SK-N-SH (cell line): ENCODE data around the gene LCORL. TPM values are rescaled to one million over a fixed set of nuclear protein-coding genes. Genes with fewer than 3 reads are reported as not detected.

Experiments
- CTCF ChIA-PET: fragments of 300-600, 350-600 bp; formaldehyde crosslinking; extraction: SDS; loops from one replicate; lab custom pipeline; 2021; lab: Yijun Ruan, JAX
- POLR2A ChIA-PET: fragments of 350-600 bp; sonication (Branson Sonifier 250); formaldehyde crosslinking; extraction: SDS; loops from one replicate; lab custom pipeline; 2020; ENCODE audit warnings: antibody characterized with exemption, inconsistent platforms; lab: Yijun Ruan, JAX
- DNase-seq: peaks from one replicate; pipeline ENCODE4 v3.0.0; 2012
- H2AFZ ChIP-seq: fragments of 200-600 bp; sonication (generic); 2 replicates; pipeline ENCODE4 v1.8.1; 2016; ENCODE audit warnings: antibody characterized with exemption, mild to moderate bottlenecking, low read depth
- H3F3A ChIP-seq: fragments of 200-600 bp; sonication (generic); replicated peaks from 2 replicates; pipeline ENCODE3; 2016; ENCODE audit warnings: antibody characterized with exemption, mild to moderate bottlenecking; ENCODE audit not compliant: insufficient read depth
- H3K27ac ChIP-seq, 2 experiments: fragments of 200-500 bp in 1 of 2; fragments of 200-600 bp in 1 of 2; sonication (Bioruptor generic) in 1 of 2; sonication (generic), shearing (Covaris generic) in 1 of 2; 2 replicates each; pipeline versions ENCODE4 v1.5.1 to v1.6.1; 2014 to 2016; ENCODE audit warnings: low read depth in 2 of 2, inconsistent platforms in 1 of 2, low read length in 1 of 2, mild to moderate bottlenecking in 1 of 2, mixed read lengths in 1 of 2
- H3K27me3 ChIP-seq: fragments of 200-600 bp; sonication (generic), shearing (Covaris generic); 2 replicates; pipeline ENCODE4 v1.6.1; 2016; ENCODE audit warnings: mixed run types; ENCODE audit not compliant: insufficient read depth
- H3K36me3 ChIP-seq, 2 experiments: fragments of 200-500 bp in 1 of 2; fragments of 200-600 bp in 1 of 2; sonication (Bioruptor generic) in 1 of 2; sonication (generic) in 1 of 2; replicated peaks in 1 of 2; 2 replicates each; pipeline versions ENCODE3 to v1.5.1; 2014 to 2016; ENCODE audit warnings: low read length in 1 of 2, mild to moderate bottlenecking in 1 of 2; ENCODE audit not compliant: insufficient read depth in 2 of 2, control insufficient read depth in 1 of 2
- H3K4me1 ChIP-seq, 2 experiments: fragments of 200-500 bp in 1 of 2; fragments of 200-600 bp in 1 of 2; sonication (Bioruptor generic) in 1 of 2; sonication (generic), shearing (Covaris generic) in 1 of 2; 2 replicates each; pipeline versions ENCODE4 v1.5.1 to v1.6.1; 2014 to 2016; ENCODE audit warnings: low read depth in 1 of 2, low read length in 1 of 2, mixed run types in 1 of 2; ENCODE audit not compliant: insufficient read depth in 2 of 2, control insufficient read depth in 1 of 2
- H3K4me2 ChIP-seq: fragments of 200-600 bp; sonication (generic), shearing (Covaris generic); 2 replicates; pipeline ENCODE4 v1.6.1; 2017; ENCODE audit warnings: mixed run types
- H3K4me3 ChIP-seq, 2 experiments: fragments of 200-500 bp in 1 of 2; fragments of 200-600 bp in 1 of 2; sonication (Bioruptor generic) in 1 of 2; sonication (generic), shearing (Covaris generic) in 1 of 2; 2 replicates each; pipeline versions ENCODE4 v1.5.1 to v1.8.1; 2014 to 2016; ENCODE audit warnings: low read depth in 2 of 2, inconsistent platforms in 1 of 2, low read length in 1 of 2, mild to moderate bottlenecking in 1 of 2, mixed read lengths in 1 of 2, moderate library complexity in 1 of 2
- H3K79me2 ChIP-seq: fragments of 200-600 bp; sonication (generic); 2 replicates; pipeline ENCODE4 v1.8.1; 2017; ENCODE audit warnings: mild to moderate bottlenecking; ENCODE audit not compliant: insufficient read depth
- H3K9ac ChIP-seq: fragments of 200-600 bp; sonication (generic); 2 replicates; pipeline ENCODE4 v1.6.1; 2017; ENCODE audit warnings: mixed run types
- H3K9me2 ChIP-seq: fragments of 200-600 bp; sonication (generic); 2 replicates; pipeline ENCODE4 v1.6.1; 2017; ENCODE audit warnings: mixed run types
- H3K9me3 ChIP-seq: fragments of 200-600 bp; sonication (generic); 2 replicates; pipeline ENCODE4 v1.6.1; 2017; ENCODE audit warnings: mixed run types, mild to moderate bottlenecking, moderate library complexity
- H4K20me1 ChIP-seq: fragments of 200-600 bp; sonication (generic); 2 replicates; pipeline ENCODE4 v1.6.1; 2017; ENCODE audit warnings: mild to moderate bottlenecking, mixed run types; ENCODE audit not compliant: insufficient read depth
- CHD2 ChIP-seq: fragments of 150-350 bp; IDR thresholded peaks from 2 replicates; pipeline ENCODE4 v1.6.1; 2018; ENCODE audit warnings: low read length; ENCODE audit not compliant: partially characterized antibody
- EP300 ChIP-seq, 2 experiments: IDR thresholded peaks; 2 replicates each; pipeline versions ENCODE4 v1.4.0 to v1.6.1; 2012; ENCODE audit warnings: borderline replicate concordance in 1 of 2, low read depth in 1 of 2, low read length in 1 of 2
- FOSL2 ChIP-seq: IDR thresholded peaks from 2 replicates; pipeline ENCODE4 v1.4.0; 2012; ENCODE audit warnings: low read depth, mild to moderate bottlenecking, moderate library complexity, borderline replicate concordance
- FOXJ3 ChIP-seq: sonication (generic); formaldehyde crosslinking; IDR thresholded peaks from 2 replicates; pipeline ENCODE4 v1.5.1; 2020; ENCODE audit warnings: mild to moderate bottlenecking, missing genetic modification reagents
- FOXM1 ChIP-seq: IDR thresholded peaks from 2 replicates; pipeline ENCODE4 v1.4.0; 2012; ENCODE audit warnings: low read depth, mild to moderate bottlenecking
- JUND ChIP-seq: IDR thresholded peaks from 2 replicates; pipeline ENCODE4 v1.4.0; 2012
- NRF1 ChIP-seq: IDR thresholded peaks from 2 replicates; pipeline ENCODE4 v1.6.1; 2012; ENCODE audit warnings: low read depth, mild to moderate bottlenecking, low read length
- POLR2AphosphoS5 ChIP-seq: IDR thresholded peaks from 2 replicates; pipeline ENCODE4 v1.6.1; 2012; ENCODE audit warnings: low read depth, low read length
- RCOR1 ChIP-seq: fragments of 150-350 bp; IDR thresholded peaks from 2 replicates; pipeline ENCODE4 v1.6.1; 2017; ENCODE audit warnings: antibody characterized with exemption, low read length
- RFX5 ChIP-seq: IDR thresholded peaks from 2 replicates; pipeline ENCODE4 v1.6.1; 2012; ENCODE audit warnings: mild to moderate bottlenecking, improper control_type of control experiment, low read length
- SMC3 ChIP-seq: IDR thresholded peaks from 2 replicates; pipeline ENCODE4 v1.6.1; 2012; ENCODE audit warnings: low read depth, low read length, improper control_type of control experiment
- TAF1 ChIP-seq: IDR thresholded peaks from 2 replicates; pipeline ENCODE4 v1.6.1; 2012; ENCODE audit warnings: low read depth, mild to moderate bottlenecking, low read length, moderate library complexity, borderline replicate concordance
- TCF12 ChIP-seq: IDR thresholded peaks from 2 replicates; pipeline ENCODE4 v1.4.0; 2012
- TEAD4 ChIP-seq: IDR thresholded peaks from 2 replicates; pipeline ENCODE4 v1.4.0; 2012; ENCODE audit warnings: mild to moderate bottlenecking, borderline replicate concordance; ENCODE audit not compliant: insufficient read depth
- WGBS: methylation state at CpG from one replicate; pipeline ENCODE4 v1.1.6; 2017; ENCODE audit warnings: low lambda C conversion rate; 5-methylcytosine and 5-hydroxymethylcytosine counted together
- polyA plus RNA-seq, 3 experiments: library from polyadenylated mRNA; depleted of rRNA; stranded (reverse); fragments of >200 nt; gene quantifications; 2 replicates each; pipeline ENCODE4 v1.2.3, GENCODE V29; 2012
- TF ChIP-seq, protein P1 (sequence below): IDR thresholded peaks from 2 replicates; pipeline ENCODE4 v1.4.0; 2012; ENCODE audit warnings: low read depth, borderline replicate concordance
- TF ChIP-seq, protein P2 (sequence below): fragments of 150-350 bp; IDR thresholded peaks from 2 replicates; pipeline ENCODE4 v1.6.1; 2016; ENCODE audit warnings: mild to moderate bottlenecking, low read depth, low read length
- TF ChIP-seq, protein P3 (sequence below): IDR thresholded peaks from 2 replicates; pipeline ENCODE4 v1.4.0; 2012; ENCODE audit warnings: low read depth, borderline replicate concordance
- TF ChIP-seq, protein P4 (sequence below): IDR thresholded peaks from 2 replicates; pipeline ENCODE4; 2012
- TF ChIP-seq, protein P5 (sequence below): fragments of 150-350 bp; IDR thresholded peaks from 2 replicates; pipeline ENCODE4 v1.6.1; 2017; ENCODE audit warnings: antibody characterized with exemption, low read length, low read depth, borderline replicate concordance

Gene LCORL
- polyA plus RNA-seq, 1 of the 3 experiments (the other 2 are of a cell fraction) = 1.9 TPM

DNA sequence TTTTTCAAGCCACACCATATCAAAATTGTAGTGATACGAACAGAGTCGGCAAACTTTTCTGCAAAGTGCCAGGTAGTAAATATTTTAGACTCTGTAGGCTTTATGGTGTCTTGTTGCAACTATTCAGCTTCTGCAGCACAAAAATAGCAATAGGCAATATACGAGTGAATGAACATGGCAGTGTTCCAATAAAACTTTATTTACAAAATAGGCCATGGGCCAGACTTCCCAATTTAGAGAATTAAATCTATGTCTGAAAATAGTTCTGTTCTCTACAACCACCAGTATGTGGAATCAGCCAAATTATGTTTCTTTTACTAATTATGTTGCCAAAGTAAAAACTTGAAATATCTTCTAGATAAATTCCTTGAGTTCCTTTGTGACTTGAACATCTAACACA is 154.3 kb downstream of the LCORL start:
- no peak overlapping the region for H3K9ac ChIP-seq
- no peaks in the 10 kb centered on the region for H3K9me3 ChIP-seq
- 94% methylated on average over 3 of the region's 3 CpGs for WGBS
- ChIA-PET CTCF (no interaction called here), POLR2A (no interaction called here)
- H3K79me2 ChIP-seq = no peaks in the 10 kb centered on the region
- H3K27ac ChIP-seq = no peak overlapping the region
- H3K4me2 ChIP-seq = no peak overlapping the region
- H2AFZ ChIP-seq = no peak overlapping the region
- DNase-seq = no peak
- TF ChIP-seq RCOR1 = no peak
- no peak for TF ChIP-seq FOSL2
- TF ChIP-seq, protein P1, sequence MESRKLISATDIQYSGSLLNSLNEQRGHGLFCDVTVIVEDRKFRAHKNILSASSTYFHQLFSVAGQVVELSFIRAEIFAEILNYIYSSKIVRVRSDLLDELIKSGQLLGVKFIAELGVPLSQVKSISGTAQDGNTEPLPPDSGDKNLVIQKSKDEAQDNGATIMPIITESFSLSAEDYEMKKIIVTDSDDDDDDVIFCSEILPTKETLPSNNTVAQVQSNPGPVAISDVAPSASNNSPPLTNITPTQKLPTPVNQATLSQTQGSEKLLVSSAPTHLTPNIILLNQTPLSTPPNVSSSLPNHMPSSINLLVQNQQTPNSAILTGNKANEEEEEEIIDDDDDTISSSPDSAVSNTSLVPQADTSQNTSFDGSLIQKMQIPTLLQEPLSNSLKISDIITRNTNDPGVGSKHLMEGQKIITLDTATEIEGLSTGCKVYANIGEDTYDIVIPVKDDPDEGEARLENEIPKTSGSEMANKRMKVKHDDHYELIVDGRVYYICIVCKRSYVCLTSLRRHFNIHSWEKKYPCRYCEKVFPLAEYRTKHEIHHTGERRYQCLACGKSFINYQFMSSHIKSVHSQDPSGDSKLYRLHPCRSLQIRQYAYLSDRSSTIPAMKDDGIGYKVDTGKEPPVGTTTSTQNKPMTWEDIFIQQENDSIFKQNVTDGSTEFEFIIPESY = no peak
- TF ChIP-seq SMC3 = no peak
- TF ChIP-seq TCF12 = no peak
- no peak for TF ChIP-seq NRF1
- TF ChIP-seq, protein P2, sequence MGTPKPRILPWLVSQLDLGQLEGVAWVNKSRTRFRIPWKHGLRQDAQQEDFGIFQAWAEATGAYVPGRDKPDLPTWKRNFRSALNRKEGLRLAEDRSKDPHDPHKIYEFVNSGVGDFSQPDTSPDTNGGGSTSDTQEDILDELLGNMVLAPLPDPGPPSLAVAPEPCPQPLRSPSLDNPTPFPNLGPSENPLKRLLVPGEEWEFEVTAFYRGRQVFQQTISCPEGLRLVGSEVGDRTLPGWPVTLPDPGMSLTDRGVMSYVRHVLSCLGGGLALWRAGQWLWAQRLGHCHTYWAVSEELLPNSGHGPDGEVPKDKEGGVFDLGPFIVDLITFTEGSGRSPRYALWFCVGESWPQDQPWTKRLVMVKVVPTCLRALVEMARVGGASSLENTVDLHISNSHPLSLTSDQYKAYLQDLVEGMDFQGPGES = no peak
- TF ChIP-seq JUND = no peak
- TF ChIP-seq FOXJ3 (CRISPR knock-in tag) = no peak
- no peak for TF ChIP-seq FOXM1
- TF ChIP-seq, protein P3, sequence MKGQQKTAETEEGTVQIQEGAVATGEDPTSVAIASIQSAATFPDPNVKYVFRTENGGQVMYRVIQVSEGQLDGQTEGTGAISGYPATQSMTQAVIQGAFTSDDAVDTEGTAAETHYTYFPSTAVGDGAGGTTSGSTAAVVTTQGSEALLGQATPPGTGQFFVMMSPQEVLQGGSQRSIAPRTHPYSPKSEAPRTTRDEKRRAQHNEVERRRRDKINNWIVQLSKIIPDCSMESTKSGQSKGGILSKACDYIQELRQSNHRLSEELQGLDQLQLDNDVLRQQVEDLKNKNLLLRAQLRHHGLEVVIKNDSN = no peak
- TF ChIP-seq, protein P4, sequence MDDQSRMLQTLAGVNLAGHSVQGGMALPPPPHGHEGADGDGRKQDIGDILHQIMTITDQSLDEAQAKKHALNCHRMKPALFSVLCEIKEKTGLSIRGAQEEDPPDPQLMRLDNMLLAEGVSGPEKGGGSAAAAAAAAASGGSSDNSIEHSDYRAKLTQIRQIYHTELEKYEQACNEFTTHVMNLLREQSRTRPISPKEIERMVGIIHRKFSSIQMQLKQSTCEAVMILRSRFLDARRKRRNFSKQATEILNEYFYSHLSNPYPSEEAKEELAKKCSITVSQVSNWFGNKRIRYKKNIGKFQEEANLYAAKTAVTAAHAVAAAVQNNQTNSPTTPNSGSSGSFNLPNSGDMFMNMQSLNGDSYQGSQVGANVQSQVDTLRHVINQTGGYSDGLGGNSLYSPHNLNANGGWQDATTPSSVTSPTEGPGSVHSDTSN = no peak
- TF ChIP-seq RFX5 = no peak
- H3K4me3 ChIP-seq = no peak overlapping the region
- H3K4me1 ChIP-seq = no peaks in the 10 kb centered on the region
- H3F3A ChIP-seq = no peaks in the 10 kb centered on the region
- peaks cover 0 to 5% of the 10 kb centered on the region in 2 experiments for H3K36me3 ChIP-seq
- no peaks in the 10 kb centered on the region for H3K27me3 ChIP-seq
- H3K9me2 ChIP-seq = no peaks in the 10 kb centered on the region
- no peaks in the 10 kb centered on the region for H4K20me1 ChIP-seq

DNA sequence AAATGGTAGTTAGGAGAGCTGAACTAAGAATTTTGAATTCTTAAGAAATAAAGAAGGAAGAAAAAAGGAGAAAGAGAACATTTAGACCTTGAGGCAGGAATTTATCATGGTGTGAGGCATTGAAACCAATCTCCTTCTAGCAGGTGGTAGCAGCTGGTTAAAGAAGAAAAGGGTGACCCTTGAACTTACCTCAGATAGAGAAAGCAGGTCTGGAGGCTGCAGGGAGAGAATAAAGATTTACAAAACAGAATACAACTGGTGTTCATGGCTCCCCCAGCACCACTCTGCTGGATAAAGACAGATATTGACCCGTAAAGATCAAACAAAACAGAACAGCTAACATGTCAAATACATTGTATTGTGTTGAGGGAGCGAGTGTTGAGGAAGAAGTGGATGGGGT is 154.7 kb downstream of the LCORL start:
- no peak overlapping the region for H3K27ac ChIP-seq
- no peak overlapping the region for H3K9ac ChIP-seq
- H3K9me3 ChIP-seq = no peaks in the 10 kb centered on the region
- H3K4me3 ChIP-seq = no peak overlapping the region
- CTCF ChIA-PET = no interaction called here
- POLR2A ChIA-PET = no interaction called here
- H3K79me2 ChIP-seq = no peaks in the 10 kb centered on the region
- H2AFZ ChIP-seq = no peak overlapping the region
- WGBS = 98% methylated on average over 2 of the region's 2 CpGs
- H4K20me1 ChIP-seq = no peaks in the 10 kb centered on the region
- no peaks in the 10 kb centered on the region for H3K4me1 ChIP-seq
- no peak overlapping the region for H3K4me2 ChIP-seq
- no peak for DNase-seq
- H3K9me2 ChIP-seq = no peaks in the 10 kb centered on the region
- H3F3A ChIP-seq = no peaks in the 10 kb centered on the region
- H3K36me3 ChIP-seq = peaks cover 0 to 5% of the 10 kb centered on the region in 2 experiments
- H3K27me3 ChIP-seq = no peaks in the 10 kb centered on the region
- TF ChIP-seq FOXM1 (no peak), EP300 (IDR thresholded peaks at IDR 0.05; ENCODE audit: borderline replicate concordance in 1 of 2, low read depth in 1 of 2, low read length in 1 of 2) (no peak), CHD2 (no peak), RCOR1 (no peak), TAF1 (no peak), POLR2AphosphoS5 (no peak), TEAD4 (no peak)
- TF ChIP-seq, protein P3 = no peak
- TF ChIP-seq, protein P5, sequence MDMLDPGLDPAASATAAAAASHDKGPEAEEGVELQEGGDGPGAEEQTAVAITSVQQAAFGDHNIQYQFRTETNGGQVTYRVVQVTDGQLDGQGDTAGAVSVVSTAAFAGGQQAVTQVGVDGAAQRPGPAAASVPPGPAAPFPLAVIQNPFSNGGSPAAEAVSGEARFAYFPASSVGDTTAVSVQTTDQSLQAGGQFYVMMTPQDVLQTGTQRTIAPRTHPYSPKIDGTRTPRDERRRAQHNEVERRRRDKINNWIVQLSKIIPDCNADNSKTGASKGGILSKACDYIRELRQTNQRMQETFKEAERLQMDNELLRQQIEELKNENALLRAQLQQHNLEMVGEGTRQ = no peak
